Fibroblast of mammary gland (primary cell): Measurements from ENCODE around the gene EVC.

ENCODE experiments used
- DNase-seq: peaks from one replicate; pipeline ENCODE4 v3.0.0-alpha.2; 2010; ENCODE audit warnings: low read depth
- H3K4me3 ChIP-seq: 2 replicates; pipeline ENCODE4 v1.5.1; 2011; ENCODE audit warnings: low read depth, mild to moderate bottlenecking, low read length, moderate library complexity; ENCODE audit not compliant: control insufficient read depth
- CTCF ChIP-seq: conservative IDR thresholded peaks from 2 replicates; pipeline ENCODE4 v1.5.1; 2011; ENCODE audit warnings: low read depth, low read length, inconsistent platforms; ENCODE audit not compliant: control insufficient read depth, insufficient read depth

The EVC gene

DNA sequence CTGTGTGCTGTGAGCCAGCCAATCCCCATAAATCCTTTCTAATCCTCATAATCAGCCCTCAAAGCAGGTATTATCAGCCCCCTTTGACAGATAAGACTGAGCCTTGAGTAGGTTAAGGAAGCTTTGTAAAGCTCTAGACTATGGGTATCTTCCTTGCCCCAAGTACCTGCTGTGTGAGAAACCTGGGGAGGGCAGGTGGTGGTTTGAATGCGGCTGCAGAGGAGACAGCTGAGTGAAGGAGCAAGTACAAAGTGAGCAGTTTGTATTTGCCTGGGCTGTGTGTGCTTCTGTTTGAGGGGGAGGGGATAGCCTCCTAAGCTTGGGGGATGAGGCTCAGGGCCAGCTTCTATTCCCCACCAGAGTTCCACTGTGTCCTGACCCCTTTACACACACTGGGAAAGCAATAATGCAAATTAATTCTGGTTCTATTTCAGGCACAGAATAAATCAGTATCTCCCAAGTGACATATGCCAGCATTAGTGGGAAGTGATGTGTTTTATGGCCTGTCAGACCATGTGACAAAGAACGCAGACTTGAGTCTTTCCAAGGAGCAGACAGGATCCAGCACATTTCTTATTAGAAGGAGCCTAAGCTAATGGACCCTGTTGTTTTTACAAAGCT is 63.5 kb downstream of the EVC start:
- no peak for TF ChIP-seq CTCF
- no peak overlapping the region for H3K4me3 ChIP-seq
- no peak for DNase-seq

GRCh38 chr4:5776510-5776909 is 65.5 kb downstream of the EVC start:
- TF ChIP-seq CTCF, result no peak
- no peak for DNase-seq
- no peak overlapping the region for H3K4me3 ChIP-seq

DNA sequence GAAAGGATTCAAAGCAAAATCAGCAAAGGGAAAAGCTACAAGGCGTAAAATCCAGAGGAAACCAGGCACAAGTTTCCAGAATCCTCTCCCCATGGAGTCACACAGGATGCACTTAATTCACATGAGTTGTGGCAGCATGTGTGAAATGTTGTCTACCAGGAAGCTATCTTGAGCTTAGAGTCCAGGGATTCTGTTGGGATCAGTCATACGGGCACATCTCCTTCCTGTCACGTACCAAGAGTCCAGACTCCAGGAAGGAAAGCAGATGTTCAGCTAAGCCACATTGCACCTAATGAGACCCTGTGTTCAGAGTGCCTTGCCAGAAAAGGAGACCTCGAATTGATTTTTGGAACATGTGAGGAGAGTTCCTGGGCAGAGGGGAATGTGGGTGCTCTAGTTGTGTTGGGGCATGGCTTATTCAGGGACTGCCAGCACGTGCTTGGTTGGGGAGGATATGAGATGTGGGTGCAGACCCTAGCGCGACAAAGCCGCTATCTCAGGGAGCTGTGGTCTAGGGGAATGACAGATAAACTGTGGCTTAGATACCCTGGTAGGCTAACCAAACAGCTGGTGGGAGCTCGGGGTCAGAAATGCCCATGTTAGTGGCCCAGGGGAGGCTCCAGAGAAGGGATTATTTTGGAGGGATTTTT is 70.0 kb downstream of the EVC start:
- no peak overlapping the region for H3K4me3 ChIP-seq
- no peak for TF ChIP-seq CTCF
- DNase-seq, result peak; percentile 45

GRCh38 chr4:5781691-5782090 is 70.7 kb downstream of the EVC start:
- no peak for DNase-seq
- TF ChIP-seq CTCF, result no peak
- H3K4me3 ChIP-seq, result no peak overlapping the region

DNA sequence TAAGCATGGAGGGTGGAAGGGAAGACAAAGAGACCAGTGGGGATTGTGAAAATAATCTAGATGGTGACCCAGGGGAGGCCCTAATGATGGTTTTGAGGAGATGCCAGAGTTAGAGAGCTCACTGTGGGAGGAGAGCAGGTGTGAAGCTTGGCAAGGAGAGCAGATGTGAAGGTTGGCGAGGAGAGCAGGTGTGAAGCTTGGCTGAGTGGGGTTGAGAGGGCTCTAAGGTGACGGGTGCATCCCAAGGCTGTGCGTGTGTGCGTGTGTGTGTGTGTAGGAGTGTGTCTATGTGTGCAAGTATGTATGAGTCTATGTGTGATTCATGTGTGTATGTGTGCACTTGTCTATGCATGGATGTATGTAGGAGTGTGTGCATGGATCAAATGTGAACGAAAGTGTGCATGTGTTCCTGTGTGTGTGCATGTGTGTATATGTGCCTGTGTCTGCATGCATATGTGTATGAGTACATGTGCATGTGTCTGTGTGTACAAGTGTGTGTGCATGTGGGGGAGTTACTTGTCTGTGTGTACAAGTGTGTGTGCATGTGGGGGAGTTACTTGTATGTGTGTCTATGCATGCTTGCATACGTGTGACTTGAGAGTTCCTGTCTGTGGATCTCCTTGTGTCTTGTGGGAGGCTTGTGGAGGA is 72.0 kb downstream of the EVC start:
- no peak overlapping the region for H3K4me3 ChIP-seq
- no peak for TF ChIP-seq CTCF
- no peak for DNase-seq

- no peak for TF ChIP-seq CTCF
- DNase-seq, result no peak
- no peak overlapping the region for H3K4me3 ChIP-seq
These were observed 72.5 kb downstream of the EVC start for GRCh38 chr4:5783486-5783885.

DNA sequence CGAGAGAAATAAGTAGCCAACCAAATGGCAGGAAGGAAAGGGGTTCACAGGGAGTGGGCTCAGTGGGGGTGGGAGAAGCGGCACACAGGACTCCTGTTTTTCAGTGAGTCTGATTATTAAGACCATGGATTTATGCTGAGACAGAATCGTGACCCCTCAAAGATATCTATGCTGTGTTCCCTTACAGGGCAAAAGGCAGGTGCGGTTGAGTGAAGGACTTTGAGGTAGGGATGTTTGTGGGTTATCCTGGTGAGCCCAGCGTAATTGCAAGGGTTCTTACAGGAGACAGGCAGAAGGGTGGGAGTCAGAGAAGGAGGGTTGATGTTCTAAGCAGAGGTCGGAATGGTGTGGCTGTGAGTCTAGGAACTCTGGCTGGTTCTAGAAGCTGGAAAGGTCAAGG is 73.0 kb downstream of the EVC start:
- TF ChIP-seq CTCF, result no peak
- no peak for DNase-seq
- no peak overlapping the region for H3K4me3 ChIP-seq
